GM12878 (cell line): ENCODE data around the gene RFX1. TPM values are rescaled to one million over a fixed set of nuclear protein-coding genes. Genes with fewer than 3 reads are reported as not detected.

Experiments
- ATAC-seq: fragments of 200-7000 bp; cut with Tn5 transposase; 3 replicates; pipeline ENCODE4 v1.9.1; 2020; ENCODE audit warnings: mild to moderate bottlenecking, moderate library complexity
- BruUV-seq: library from RNA; stranded (reverse); fragments of 400-500 nt; replicated peaks from 2 replicates; lab custom pipeline; 2021; lab: Mats Ljungman, UMichigan
- CTCF ChIA-PET: fragments of 300-600 bp; sonication (Branson Sonifier 250); formaldehyde crosslinking; extraction: SDS; loops from one replicate; lab custom pipeline; 2021; ENCODE audit warnings: inconsistent platforms; lab: Yijun Ruan, JAX
- POLR2A ChIA-PET: fragments of 350-600 bp; formaldehyde crosslinking; extraction: SDS; loops from one replicate; lab custom pipeline; 2021; ENCODE audit warnings: inconsistent platforms; lab: Charles Lee
- RAD21 ChIA-PET: fragments of 300-600 bp; sonication (Branson Sonifier 250); formaldehyde crosslinking; loops from one replicate; lab custom pipeline; 2023; ENCODE audit warnings: antibody characterized with exemption; ENCODE audit not compliant: unreplicated experiment; lab: Charles Lee
- SMC1A ChIA-PET: fragments of 300-600 bp; sonication (Branson Sonifier 250); formaldehyde crosslinking; loops from one replicate; lab custom pipeline; 2023; ENCODE audit not compliant: unreplicated experiment, uncharacterized antibody; lab: Charles Lee
- DNase-seq: peaks from one replicate; pipeline ENCODE4 v3.0.0-alpha.2; 2011; ENCODE audit warnings: low read depth, low spot score
- FAIRE-seq: peaks from 3 replicates; lab custom pipeline; 2011; peaks lifted over from hg19 to GRCh38; lab: Jason Lieb, UNC
- H2AFZ ChIP-seq: 2 replicates; pipeline ENCODE4 v1.6.0; 2011; ENCODE audit warnings: low read depth, low read length, control low read depth; ENCODE audit not compliant: control insufficient read depth
- H3K27ac ChIP-seq: 2 replicates; pipeline ENCODE4 v1.5.1; 2011; ENCODE audit warnings: control low read depth; ENCODE audit not compliant: control insufficient read depth, insufficient read depth
- H3K27me3 ChIP-seq, 2 experiments: replicated peaks in 1 of 2; 2 replicates each; pipeline versions ENCODE4 v1.6.0 to v1.6.1; 2011; ENCODE audit warnings: low read length in 1 of 2; ENCODE audit not compliant: control insufficient read depth in 2 of 2, insufficient read depth in 2 of 2
- H3K36me3 ChIP-seq, 2 experiments: 2 replicates each; pipeline ENCODE4 v1.5.1; 2011; ENCODE audit warnings: low read length in 1 of 2; ENCODE audit not compliant: control insufficient read depth in 2 of 2, insufficient read depth in 2 of 2
- H3K4me1 ChIP-seq: 2 replicates; pipeline ENCODE4 v1.6.1; 2011; ENCODE audit warnings: mild to moderate bottlenecking, low read length, moderate library complexity, mixed read lengths; ENCODE audit not compliant: control insufficient read depth, insufficient read depth
- H3K4me2 ChIP-seq: 2 replicates; pipeline ENCODE4 v1.6.0; 2011; ENCODE audit warnings: control low read depth; ENCODE audit not compliant: control insufficient read depth, insufficient read depth
- H3K4me3 ChIP-seq: fragments of 200-600 bp; sonication (generic); 2 replicates; pipeline ENCODE4 v1.5.1; 2016
- H3K79me2 ChIP-seq: 2 replicates; pipeline ENCODE4 v1.6.0; 2011; ENCODE audit warnings: low read length; ENCODE audit not compliant: control insufficient read depth, insufficient read depth
- H3K9ac ChIP-seq: 2 replicates; pipeline ENCODE4 v1.8.0; 2011; ENCODE audit warnings: low read length, control low read depth, mixed read lengths; ENCODE audit not compliant: control insufficient read depth, insufficient read depth
- H3K9me3 ChIP-seq: replicated peaks from 3 replicates; pipeline ENCODE4 v1.5.1; 2011; ENCODE audit warnings: mild to moderate bottlenecking, low read length; ENCODE audit not compliant: control insufficient read depth, insufficient read depth
- H4K20me1 ChIP-seq: 2 replicates; pipeline ENCODE4 v1.6.0; 2011; ENCODE audit not compliant: control insufficient read depth, insufficient read depth
- ATF2 ChIP-seq: IDR thresholded peaks from 2 replicates; pipeline ENCODE4 v1.6.1; 2012; ENCODE audit warnings: low read length, inconsistent platforms
- EP300 ChIP-seq, 2 experiments: fragments of 150-350 bp in 1 of 2; IDR thresholded peaks; 2 replicates each; pipeline ENCODE4 v1.6.1; 2011 to 2012; ENCODE audit warnings: low read depth in 2 of 2, low read length in 2 of 2, borderline replicate concordance in 1 of 2, improper control_type of control experiment in 1 of 2, inconsistent platforms in 1 of 2; ENCODE audit not compliant: control insufficient read depth in 1 of 2
- MEF2A ChIP-seq: IDR thresholded peaks from 2 replicates; pipeline ENCODE4 v1.6.1; 2011; ENCODE audit warnings: low read depth, mild to moderate bottlenecking, low read length, moderate library complexity; ENCODE audit not compliant: insufficient read depth
- NFXL1 ChIP-seq: fragments of 450-650 bp; IDR thresholded peaks from 2 replicates; pipeline ENCODE4 v1.6.1; 2017; ENCODE audit warnings: antibody characterized with exemption, mild to moderate bottlenecking, borderline replicate concordance
- RAD21 ChIP-seq: IDR thresholded peaks from 2 replicates; pipeline ENCODE4 v1.6.1; 2011; ENCODE audit warnings: mild to moderate bottlenecking, low read depth, low read length, moderate library complexity; ENCODE audit not compliant: insufficient read depth
- RB1 ChIP-seq: fragments of 450-650 bp; formaldehyde crosslinking; IDR thresholded peaks from 2 replicates; pipeline ENCODE4 v1.6.1; 2017; ENCODE audit warnings: mild to moderate bottlenecking, borderline replicate concordance
- SKIL ChIP-seq: fragments of 450-650 bp; IDR thresholded peaks from 2 replicates; pipeline ENCODE4 v1.6.1; 2017; ENCODE audit warnings: mild to moderate bottlenecking, low read depth, inconsistent platforms; ENCODE audit not compliant: poor library complexity, severe bottlenecking
- TAF1 ChIP-seq: IDR thresholded peaks from 2 replicates; pipeline ENCODE4 v1.6.1; 2011; ENCODE audit warnings: mild to moderate bottlenecking, low read depth, low read length, borderline replicate concordance
- ZBTB11 ChIP-seq: fragments of 450-650 bp; formaldehyde crosslinking; IDR thresholded peaks from 2 replicates; pipeline ENCODE4 v1.5.0; 2022; ENCODE audit warnings: mild to moderate bottlenecking, missing genetic modification characterization
- WGBS: methylation state at CpG from one replicate; pipeline ENCODE4 v1.1.6; 2016; ENCODE audit warnings: low lambda C conversion rate; ENCODE audit not compliant: insufficient replicate concordance, insufficient coverage; ENCODE audit errors: missing lambda C conversion rate; 5-methylcytosine and 5-hydroxymethylcytosine counted together
- in situ Hi-C: fragments of 300-500 bp; cut with MboI; formaldehyde crosslinking; loops from 9 replicates; pipeline ENCODE4 v1.14.3; 2018; ENCODE audit warnings: mixed read lengths
- intact Hi-C: fragments of 100-400 bp; cut with micrococcal nuclease; formaldehyde crosslinking; loops from one replicate; pipeline ENCODE4 v1.14.2; 2022; ENCODE audit not compliant: unreplicated experiment
- polyA plus RNA-seq, 11 experiments: library from polyadenylated mRNA; depleted of rRNA in 4 of 11; unstranded in 6 of 11; stranded (reverse) in 5 of 11; fragments of >200 nt; fragmentation: Nextera tagmentation in 4 of 11; fragmentation: Illumina TruSeq in 1 of 11; extraction: Ambion mirVana in 4 of 11; extraction: Trizol in 1 of 11; gene quantifications; 1 replicate in 1 of 11; 2 replicates in 10 of 11; pipeline versions ENCODE4 v1.2.1 to v1.2.3, GENCODE V29; 2011 to 2016; ENCODE audit warnings: inconsistent platforms in 2 of 11, missing spikeins in 2 of 11, low read depth in 1 of 11
- total RNA-seq, 4 experiments: library from RNA; depleted of rRNA in 3 of 4; stranded (reverse); fragments of >200 nt in 3 of 4; fragmentation: Illumina TruSeq in 1 of 4; extraction: Trizol in 1 of 4; gene quantifications; 2 replicates each; pipeline versions ENCODE4 v1.2.1 to v1.2.3, GENCODE V29; 2013 to 2021
- TF ChIP-seq, protein P1 (sequence below): IDR thresholded peaks from 2 replicates; pipeline ENCODE4 v1.6.1; 2011; ENCODE audit warnings: low read depth, mild to moderate bottlenecking, low read length, moderate library complexity, borderline replicate concordance; ENCODE audit errors: extremely low read depth
- TF ChIP-seq, protein P2 (sequence below): fragments of 450-650 bp; IDR thresholded peaks from 2 replicates; pipeline ENCODE4 v1.6.1; 2016; ENCODE audit warnings: mild to moderate bottlenecking

Gene RFX1
- total and polyA plus RNA-seq, 10 of the 15 experiments (the other 5 are each of a cell fraction or from before 2014, with no cell fraction given) = 0.05 to 11.0 (median 1.5) TPM

DNA sequence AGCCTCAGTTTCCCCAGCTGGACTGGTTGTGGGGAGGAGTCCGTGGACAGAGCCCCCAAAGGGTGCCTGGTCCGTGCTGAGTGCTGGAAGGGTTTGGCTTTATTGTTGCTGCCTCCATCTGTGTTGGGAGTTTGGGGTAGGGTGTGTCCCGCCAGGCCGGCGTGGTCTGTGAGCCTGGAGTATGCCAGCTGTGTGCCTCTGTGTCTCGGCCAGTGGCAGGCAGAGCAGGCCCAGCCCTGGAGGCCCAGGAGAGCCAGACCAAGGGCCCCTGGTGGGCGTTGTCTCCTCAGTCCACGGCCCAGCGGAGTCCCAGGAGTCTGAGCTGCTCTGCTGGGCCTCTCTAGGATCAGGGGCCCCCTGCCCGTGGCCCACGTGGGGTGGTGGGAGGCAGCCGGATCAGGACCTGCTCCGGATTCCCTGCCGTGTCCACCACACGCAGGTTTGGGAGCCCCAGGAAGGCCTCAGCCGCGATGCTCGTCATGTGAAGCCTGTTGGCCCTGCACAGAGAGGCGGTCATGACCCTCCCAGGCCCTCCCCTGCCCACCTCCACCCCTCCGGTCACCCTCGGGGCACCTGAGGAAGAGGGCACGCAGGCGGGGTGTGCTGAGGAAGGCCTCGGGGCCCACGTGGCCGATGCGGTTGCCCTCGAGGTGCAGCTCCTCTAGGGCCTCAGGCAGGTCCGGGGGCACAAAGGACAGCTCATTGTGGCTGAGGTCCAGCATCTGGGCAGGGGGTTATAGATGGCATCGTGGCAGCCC, 74.5 kb downstream of the RFX1 start:
- no peak for ATAC-seq
- POLR2A ChIA-PET = no interaction called here
- no peak overlapping the region for H3K27ac ChIP-seq
- no peaks in the 10 kb centered on the region for H3K4me1 ChIP-seq
- CTCF ChIA-PET = interaction anchor here (0.6 kb wide), 1 partner anchor 138 kb away, joined by 4 read pairs; no protein-coding TSS in a partner anchor
- H3K79me2 ChIP-seq = no peaks in the 10 kb centered on the region
- intact Hi-C loops = no loop called here
- no peaks in the 10 kb centered on the region for H3K9me3 ChIP-seq
- DNase-seq = no peak
- H2AFZ ChIP-seq = no peak overlapping the region
- no peak overlapping the region for H3K9ac ChIP-seq
- no TSS peak for BruUV-seq
- H3K4me3 ChIP-seq = no peak overlapping the region
- no peaks in the 10 kb centered on the region for H4K20me1 ChIP-seq
- 79% methylated on average over 29 of the region's 30 CpGs for WGBS
- FAIRE-seq = no peak
- SMC1A ChIA-PET = interaction anchor here (1.5 kb wide), 1 partner anchor 115 kb away, joined by 3 read pairs; no protein-coding TSS in a partner anchor
- in situ Hi-C loops = no loop called here
- peaks cover 0 to 1% of the 10 kb centered on the region in 2 experiments; a peak in 2 of 4 replicates for H3K36me3 ChIP-seq
- no peaks in the 10 kb centered on the region for H3K27me3 ChIP-seq
- H3K4me2 ChIP-seq = no peak overlapping the region
- RAD21 ChIA-PET = no interaction called here
- TF ChIP-seq RAD21 (no peak), TAF1 (no peak), RB1 (no peak), NFXL1 (no peak), MEF2A (no peak), EP300 (IDR thresholded peaks at IDR 0.05; ENCODE audit: borderline replicate concordance in 1 of 2, control insufficient read depth in 1 of 2, low read depth in 2 of 2, low read length in 2 of 2) (no peak), SKIL (no peak), ATF2 (no peak), ZBTB11 (CRISPR knock-in tag) (no peak)
- TF ChIP-seq, protein P1, sequence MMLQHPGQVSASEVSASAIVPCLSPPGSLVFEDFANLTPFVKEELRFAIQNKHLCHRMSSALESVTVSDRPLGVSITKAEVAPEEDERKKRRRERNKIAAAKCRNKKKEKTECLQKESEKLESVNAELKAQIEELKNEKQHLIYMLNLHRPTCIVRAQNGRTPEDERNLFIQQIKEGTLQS = no peak
- TF ChIP-seq, protein P2, sequence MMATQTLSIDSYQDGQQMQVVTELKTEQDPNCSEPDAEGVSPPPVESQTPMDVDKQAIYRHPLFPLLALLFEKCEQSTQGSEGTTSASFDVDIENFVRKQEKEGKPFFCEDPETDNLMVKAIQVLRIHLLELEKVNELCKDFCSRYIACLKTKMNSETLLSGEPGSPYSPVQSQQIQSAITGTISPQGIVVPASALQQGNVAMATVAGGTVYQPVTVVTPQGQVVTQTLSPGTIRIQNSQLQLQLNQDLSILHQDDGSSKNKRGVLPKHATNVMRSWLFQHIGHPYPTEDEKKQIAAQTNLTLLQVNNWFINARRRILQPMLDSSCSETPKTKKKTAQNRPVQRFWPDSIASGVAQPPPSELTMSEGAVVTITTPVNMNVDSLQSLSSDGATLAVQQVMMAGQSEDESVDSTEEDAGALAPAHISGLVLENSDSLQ = no peak
